HG03064 (cell line): Measurements from ENCODE around the gene APC2.

Experiments
- ATAC-seq: cut with Tn5 transposase; IDR thresholded peaks from one replicate; pipeline ENCODE4 v1.9.1; 2021; ENCODE audit warnings: low read depth; ENCODE audit not compliant: unreplicated experiment

Gene APC2

DNA sequence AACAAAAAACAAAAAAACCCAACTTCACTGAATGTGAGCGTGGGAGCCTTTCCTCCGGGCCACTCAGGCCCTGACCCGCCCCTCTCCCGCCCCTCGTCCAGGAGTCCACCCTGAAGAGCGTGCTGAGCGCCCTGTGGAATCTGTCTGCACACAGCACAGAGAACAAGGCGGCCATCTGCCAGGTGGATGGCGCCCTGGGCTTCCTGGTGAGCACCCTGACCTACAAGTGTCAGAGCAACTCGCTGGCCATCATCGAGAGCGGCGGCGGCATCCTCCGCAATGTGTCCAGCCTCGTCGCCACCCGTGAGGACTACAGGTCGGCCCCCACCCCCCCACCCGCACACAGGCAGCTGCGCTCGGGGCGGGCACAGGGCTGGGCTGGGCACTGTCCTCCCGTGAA, 11.9 kb downstream of the APC2 start:
- ATAC-seq = no peak

DNA sequence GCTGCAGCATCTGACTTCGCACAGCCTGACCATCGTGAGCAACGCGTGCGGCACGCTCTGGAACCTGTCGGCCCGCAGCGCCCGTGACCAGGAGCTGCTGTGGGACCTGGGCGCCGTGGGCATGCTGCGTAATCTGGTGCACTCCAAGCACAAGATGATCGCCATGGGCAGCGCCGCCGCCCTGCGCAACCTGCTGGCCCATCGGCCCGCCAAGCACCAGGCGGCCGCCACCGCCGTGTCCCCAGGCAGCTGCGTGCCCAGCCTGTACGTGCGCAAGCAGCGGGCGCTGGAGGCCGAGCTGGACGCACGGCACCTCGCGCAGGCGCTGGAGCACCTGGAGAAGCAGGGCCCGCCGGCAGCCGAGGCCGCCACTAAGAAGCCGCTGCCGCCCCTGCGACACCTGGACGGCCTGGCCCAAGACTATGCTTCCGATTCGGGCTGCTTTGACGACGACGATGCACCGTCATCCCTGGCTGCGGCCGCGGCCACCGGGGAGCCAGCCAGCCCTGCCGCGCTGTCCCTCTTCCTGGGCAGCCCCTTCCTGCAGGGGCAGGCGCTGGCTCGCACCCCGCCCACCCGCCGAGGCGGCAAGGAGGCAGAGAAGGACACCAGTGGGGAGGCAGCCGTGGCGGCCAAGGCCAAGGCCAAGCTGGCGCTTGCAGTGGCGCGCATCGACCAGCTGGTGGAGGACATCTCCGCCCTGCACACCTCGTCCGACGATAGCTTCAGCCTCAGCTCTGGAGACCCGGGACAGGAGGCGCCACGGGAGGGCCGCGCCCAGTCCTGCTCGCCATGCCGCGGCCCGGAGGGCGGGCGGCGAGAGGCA, 15.5 kb downstream of the APC2 start:
- no peak for ATAC-seq

DNA sequence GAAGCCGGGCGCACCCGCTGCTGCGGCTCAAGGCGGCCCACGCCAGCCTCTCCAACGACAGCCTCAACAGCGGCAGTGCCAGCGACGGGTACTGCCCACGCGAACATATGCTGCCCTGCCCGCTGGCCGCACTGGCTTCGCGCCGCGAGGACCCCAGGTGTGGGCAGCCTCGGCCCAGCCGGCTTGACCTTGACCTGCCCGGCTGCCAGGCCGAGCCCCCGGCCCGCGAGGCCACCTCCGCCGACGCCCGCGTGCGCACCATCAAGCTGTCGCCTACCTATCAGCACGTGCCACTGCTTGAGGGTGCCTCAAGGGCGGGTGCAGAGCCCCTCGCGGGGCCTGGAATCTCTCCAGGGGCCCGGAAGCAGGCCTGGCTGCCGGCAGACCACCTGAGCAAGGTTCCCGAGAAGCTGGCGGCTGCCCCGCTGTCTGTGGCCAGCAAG, 16.1 kb downstream of the APC2 start:
- no peak for ATAC-seq

DNA sequence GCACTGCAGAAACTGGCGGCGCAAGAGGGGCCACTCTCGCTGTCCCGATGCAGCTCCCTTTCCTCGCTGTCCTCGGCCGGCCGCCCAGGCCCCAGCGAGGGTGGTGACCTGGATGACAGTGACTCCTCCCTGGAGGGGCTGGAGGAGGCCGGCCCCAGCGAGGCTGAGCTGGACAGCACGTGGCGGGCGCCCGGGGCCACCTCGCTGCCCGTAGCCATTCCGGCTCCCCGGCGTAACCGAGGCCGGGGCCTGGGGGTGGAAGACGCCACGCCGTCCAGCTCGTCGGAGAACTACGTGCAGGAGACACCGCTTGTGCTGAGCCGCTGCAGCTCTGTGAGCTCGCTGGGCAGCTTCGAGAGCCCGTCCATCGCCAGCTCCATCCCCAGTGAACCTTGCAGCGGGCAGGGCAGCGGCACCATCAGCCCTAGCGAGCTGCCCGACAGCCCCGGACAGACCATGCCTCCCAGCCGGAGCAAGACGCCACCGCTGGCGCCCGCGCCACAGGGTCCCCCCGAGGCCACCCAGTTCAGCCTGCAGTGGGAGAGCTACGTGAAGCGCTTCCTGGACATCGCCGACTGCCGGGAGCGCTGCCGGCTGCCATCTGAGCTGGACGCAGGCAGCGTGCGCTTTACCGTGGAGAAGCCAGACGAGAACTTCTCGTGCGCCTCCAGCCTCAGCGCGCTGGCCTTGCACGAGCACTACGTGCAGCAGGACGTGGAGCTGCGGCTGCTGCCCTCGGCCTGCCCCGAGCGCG, 16.7 kb downstream of the APC2 start:
- ATAC-seq = no peak

DNA sequence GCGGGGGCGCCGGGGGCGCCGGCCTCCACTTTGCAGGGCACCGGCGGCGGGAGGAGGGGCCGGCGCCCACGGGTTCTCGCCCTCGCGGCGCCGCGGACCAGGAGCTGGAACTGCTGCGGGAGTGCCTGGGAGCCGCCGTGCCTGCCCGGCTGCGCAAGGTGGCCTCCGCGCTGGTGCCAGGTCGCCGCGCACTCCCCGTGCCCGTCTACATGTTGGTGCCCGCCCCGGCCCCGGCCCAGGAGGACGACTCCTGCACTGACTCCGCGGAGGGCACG, 17.2 kb downstream of the APC2 start:
- ATAC-seq = no peak

DNA sequence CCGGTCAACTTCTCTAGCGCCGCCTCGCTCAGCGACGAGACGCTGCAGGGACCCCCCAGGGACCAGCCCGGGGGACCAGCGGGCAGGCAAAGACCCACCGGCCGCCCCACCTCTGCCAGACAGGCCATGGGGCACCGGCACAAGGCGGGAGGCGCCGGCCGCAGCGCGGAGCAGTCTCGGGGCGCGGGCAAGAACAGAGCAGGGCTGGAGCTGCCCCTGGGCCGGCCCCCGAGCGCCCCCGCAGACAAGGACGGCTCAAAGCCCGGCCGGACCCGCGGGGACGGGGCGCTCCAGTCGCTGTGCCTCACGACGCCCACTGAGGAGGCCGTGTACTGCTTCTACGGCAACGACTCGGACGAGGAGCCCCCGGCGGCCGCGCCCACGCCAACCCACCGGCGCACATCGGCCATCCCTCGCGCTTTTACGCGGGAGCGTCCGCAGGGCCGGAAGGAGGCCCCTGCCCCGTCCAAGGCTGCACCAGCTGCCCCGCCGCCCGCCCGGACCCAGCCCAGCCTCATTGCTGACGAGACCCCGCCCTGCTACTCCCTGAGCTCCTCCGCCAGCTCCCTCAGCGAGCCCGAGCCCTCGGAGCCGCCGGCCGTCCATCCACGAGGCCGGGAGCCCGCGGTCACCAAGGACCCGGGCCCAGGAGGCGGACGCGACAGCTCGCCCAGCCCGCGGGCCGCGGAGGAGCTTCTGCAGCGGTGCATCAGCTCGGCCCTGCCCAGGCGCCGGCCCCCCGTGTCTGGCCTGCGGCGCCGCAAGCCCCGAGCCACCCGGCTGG, 17.8 kb downstream of the APC2 start:
- ATAC-seq = no peak

DNA sequence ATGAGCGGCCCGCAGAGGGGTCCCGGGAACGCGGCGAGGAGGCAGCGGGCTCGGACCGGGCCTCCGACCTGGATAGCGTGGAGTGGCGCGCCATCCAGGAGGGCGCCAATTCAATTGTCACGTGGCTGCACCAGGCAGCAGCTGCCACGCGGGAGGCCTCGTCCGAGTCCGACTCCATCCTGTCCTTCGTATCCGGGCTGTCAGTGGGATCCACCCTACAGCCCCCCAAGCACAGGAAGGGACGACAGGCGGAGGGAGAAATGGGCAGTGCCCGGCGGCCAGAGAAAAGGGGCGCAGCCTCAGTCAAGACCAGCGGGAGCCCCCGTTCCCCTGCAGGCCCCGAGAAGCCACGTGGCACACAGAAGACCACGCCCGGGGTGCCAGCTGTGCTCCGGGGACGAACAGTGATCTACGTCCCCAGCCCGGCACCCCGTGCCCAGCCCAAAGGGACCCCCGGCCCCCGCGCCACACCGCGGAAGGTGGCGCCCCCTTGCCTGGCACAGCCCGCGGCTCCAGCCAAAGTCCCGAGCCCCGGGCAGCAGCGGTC, 18.4 kb downstream of the APC2 start:
- no peak for ATAC-seq

DNA sequence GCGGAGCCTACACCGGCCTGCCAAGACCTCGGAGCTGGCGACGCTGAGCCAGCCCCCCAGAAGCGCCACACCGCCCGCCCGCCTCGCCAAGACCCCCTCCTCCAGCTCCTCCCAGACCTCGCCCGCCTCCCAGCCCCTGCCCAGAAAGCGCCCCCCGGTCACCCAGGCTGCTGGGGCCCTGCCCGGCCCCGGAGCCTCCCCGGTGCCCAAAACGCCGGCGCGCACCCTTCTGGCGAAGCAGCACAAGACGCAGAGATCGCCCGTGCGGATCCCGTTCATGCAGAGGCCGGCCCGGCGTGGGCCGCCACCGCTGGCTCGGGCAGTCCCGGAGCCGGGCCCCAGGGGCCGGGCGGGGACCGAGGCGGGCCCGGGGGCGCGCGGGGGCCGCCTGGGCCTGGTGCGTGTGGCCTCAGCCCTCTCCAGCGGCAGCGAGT, 18.9 kb downstream of the APC2 start:
- ATAC-seq = no peak

DNA sequence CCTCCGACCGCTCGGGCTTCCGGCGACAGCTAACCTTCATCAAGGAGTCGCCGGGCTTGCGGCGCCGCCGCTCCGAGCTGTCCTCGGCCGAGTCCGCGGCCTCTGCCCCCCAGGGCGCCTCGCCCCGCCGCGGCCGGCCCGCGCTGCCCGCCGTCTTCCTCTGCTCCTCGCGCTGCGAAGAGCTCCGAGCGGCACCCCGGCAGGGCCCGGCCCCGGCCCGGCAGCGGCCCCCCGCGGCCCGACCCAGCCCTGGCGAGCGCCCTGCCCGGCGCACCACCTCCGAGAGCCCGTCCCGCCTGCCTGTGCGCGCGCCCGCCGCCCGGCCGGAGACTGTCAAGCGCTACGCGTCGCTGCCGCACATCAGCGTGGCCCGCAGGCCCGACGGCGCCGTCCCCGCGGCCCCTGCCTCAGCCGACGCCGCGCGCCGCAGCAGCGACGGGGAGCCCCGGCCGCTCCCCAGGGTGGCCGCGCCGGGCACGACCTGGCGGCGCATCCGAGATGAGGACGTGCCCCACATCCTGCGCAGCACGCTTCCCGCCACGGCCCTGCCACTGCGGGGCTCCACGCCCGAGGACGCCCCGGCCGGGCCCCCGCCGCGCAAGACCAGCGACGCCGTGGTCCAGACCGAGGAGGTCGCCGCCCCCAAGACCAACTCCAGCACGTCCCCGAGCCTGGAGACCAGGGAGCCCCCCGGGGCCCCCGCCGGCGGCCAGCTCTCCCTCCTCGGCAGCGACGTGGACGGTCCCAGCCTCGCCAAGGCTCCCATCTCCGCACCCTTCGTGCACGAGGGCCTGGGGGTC, 19.5 kb downstream of the APC2 start:
- ATAC-seq = no peak

DNA sequence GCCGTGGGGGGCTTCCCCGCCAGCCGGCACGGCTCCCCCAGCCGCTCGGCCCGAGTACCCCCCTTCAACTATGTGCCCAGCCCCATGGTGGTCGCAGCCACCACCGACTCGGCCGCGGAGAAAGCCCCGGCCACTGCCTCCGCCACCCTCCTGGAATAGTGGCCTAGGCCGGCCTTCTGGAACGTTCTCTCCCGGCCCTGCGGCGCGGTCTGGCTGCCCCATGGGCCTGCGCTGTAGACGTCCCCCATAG, 20.1 kb downstream of the APC2 start:
- no peak for ATAC-seq

DNA sequence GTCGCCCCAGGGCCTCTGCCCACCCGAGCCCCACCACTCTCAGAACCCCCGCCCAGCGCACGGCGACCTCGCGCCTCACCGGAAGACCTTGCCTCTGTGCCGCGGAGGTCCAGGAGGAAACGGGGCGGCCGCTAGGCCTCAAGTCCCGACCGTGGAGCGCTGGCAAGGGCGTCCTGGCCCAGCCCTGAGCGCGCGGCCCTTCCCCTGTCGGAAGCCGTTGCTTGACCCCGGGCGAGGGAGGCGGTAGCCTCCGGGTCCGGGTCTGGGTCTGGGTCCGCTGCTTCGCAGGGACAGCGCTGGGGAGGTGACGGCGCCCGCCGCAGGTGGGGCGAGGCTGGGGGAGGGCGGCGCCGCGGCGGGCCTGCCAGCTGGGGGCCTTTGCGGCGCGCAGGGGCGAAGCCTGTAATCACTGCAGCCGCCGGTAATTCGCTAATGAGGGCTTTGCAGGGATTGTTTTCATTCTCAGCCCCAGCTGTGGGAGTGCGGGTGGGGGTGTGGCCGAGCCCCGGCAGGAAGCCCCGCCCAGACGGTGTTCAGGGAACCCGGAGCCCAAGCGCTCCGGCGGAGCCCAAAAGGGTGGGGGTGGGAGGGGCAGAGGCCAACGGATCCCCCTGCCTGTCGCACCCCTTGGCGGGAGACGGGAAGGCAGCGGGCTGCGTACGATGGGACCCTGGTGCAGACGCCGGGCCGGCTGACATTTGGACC, 20.5 kb downstream of the APC2 start:
- no peak for ATAC-seq

DNA sequence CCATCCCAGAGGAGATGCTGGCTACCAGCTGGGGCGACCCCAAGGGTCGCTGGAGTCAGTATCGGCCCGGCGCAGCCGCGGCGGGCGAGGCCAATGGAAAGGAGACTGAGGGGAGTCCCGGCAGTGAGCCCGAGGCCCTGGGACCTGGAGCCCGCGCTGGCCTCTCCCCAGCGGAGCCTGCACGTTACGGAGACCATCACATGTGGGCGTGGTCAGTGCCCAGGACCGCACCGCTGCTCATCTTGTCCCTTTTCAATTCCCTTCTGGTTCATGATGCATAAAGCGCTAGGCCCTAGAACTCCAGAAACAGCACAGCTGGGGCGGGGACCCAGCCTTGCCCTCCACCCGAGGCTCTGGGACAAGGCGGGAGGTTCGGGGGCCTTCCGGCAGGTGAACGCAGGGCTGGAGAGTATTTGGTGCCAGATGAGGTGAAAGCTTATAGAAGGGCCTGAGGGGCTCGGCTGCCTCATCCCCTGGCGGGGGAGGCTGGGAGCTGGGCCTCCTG, 21.1 kb downstream of the APC2 start:
- no peak for ATAC-seq

DNA sequence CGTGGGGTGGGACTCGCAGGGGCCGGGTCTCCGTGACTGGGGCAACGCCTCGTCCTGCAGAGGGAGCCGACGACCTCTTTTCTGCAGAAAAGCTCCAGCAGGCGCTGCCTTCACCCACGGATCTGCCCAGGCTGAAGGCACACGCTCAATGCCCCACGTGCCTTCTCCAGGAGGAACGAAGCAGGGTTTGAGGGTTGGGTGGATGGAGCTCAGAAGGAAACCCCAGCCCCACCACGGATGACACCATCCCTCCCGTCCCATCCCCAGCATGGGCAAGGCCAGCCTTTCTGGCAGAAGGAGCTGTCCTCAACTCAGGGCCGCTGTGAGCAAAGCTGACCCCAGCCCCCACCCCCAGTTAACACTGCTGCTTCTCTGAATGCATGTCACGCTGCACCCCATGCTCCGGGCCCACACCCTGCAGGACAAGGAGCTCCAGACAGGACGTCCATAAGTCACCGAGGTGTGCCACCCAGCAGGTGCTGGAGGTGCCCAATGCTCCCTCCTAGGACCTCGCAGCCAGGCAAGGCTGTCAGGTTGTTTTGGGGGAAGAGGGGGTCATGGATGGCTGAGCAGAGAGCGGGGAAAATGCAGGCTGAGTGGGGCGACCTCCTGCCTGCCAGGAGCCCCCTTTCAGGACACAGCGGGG, 21.7 kb downstream of the APC2 start:
- no peak for ATAC-seq

DNA sequence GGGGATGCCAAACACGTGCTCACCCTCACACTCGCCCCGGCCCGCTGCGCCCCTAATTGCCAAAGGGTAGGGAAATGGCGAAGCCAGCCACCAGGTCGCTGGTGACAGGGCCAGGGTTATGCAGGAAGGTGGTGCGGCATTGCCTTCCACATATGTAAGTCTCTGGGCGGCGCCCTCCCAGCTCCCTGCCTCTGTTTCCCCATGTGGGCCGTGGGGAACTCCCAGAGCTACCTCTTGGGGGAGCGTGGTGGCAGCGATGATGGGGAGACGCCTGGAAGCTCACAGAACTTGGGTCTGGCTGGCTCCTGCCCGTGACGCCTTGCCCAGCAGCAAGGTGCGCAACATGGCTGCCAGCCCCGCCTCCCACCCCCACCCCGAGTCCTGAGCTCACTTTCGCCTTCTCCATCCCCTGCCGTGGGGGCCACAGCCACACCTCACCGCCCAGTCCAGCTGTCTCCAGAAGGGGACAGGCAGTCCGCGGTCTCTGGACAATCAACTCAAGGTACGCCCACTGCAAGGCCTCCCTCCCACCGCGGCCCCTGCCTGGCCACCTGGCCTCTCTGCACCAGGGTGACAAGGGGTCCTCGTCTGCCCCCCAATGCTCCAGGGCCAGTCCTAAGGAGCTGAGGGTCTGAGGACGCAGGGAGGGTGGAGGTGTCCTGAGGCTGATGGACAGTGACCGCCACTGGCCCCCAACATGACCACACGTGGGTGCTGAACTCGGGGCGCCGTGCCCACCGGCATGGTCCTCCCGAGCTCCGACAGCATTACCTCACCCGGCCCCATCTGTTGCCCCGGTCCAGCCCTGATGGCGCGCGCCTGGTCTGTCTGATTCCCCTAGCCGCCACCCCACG, 22.5 kb downstream of the APC2 start:
- no peak for ATAC-seq

DNA sequence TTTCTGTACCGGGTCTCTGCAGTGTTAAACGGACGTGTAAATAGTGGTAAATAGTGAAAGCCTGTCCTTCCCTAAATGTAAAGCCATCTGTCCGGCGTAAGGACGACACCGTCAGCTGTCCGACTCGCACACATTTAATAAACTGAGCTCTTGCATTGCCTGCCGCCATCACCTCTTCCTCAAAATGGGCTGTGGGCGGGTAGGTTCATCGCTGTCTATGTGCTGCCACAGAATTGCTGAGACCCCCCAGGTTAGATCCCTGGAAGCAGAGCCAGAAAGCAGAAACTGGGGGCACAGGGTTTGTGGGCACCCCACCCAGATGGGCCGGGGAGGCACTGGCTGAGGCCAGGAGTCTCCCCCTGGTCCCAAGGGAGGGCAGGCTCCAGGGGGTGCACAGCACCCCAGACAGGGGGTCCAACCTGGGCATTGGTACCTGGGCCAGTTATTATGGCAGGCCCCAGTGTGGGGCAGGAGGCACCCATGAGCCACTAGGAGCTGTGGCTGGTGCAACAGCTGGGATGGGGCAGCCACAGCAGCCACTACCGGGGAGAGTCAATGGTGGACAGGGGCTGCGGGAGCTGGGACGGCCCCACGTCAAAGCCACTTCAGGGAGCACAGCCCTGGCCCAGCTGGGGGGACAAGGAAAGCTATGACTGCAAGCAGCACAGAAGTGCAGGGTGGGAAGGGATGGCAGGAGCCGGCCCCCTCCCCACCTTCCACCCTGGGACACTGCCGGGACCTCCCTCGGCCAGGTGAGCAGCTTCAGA, 23.3 kb downstream of the APC2 start:
- ATAC-seq = no peak

DNA sequence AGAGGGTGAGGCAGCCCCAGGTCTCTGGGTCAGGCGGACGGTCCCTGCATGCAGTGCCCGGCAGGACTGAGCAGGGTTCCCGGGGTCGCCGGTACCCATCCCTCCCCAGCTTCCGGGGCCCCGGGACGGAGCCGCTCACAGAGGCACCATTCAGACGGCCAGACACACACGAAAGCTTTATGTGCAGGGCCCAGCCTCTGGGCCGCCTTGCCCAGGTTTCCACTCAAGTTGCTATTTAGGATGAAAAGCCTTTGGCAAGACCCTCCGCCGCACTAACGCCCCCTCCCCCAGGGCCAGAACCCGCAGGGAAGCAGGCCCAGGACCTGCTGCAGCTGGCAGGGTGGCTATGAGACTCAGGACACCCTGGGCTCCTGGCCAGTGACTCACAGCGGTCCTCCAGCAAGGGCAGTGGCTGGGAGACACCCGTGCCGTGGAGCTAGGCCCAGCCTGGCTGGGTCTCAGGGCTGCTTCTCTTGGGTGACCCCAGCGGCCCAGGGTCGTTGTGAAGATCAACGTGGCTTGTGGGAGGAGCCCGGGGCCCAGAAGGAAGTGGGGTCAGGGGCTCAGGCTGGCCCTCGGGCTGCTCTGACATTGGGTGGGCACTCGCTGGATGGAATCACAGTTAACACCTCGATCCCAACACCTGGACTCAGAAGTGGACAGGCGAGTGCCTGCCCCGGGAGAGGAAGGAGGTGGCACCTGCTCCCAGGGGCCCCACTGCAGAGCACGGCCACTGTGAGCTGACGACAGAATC, 24.3 kb downstream of the APC2 start:
- ATAC-seq = no peak

DNA sequence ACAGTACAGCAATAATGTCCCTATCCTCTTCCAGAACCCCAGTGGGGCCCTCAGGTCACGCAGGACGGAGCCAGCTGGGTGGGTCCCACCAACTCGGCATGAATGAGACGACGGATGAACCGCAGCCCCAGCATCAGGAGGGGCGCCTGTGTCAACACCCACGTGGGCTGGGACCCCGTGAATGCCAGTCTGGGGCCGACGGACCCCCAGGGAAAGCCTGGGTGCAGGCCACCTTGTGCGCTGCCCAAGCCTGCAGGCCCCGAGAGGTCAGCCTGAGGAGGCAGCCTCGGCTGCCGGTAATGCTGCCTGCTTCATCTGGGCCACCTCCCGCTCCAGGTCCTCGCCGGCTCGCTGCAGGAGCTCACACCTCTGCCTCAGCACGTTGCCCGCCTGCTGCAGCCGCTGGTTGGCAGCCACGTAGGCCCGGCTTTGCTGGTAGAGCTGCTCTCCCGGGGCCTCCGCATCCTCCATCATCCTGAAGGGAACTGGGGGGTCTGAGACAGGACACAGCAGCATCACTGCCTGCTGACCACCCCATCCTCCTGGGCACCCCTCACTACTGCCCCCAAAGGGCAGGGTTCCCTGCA, 24.9 kb downstream of the APC2 start:
- ATAC-seq = no peak
